IPS-20b (cell line): ENCODE data around the gene DDX11.
"Not testable (repeated sequence)": the region's sequence is repeated elsewhere in the genome, so short reads cannot be mapped to it uniquely, and the experiment has no call there.

Source experiments
- H3K27ac ChIP-seq: one replicate; pipeline ENCODE4 v1.5.1; 2013; ENCODE audit warnings: low read length
- H3K27me3 ChIP-seq: 2 replicates; pipeline ENCODE4 v1.6.1; 2013; ENCODE audit warnings: mild to moderate bottlenecking, low read length, inconsistent platforms; ENCODE audit not compliant: insufficient read depth
- H3K36me3 ChIP-seq: 2 replicates; pipeline ENCODE4 v1.6.1; 2013; ENCODE audit warnings: low read depth, mild to moderate bottlenecking, inconsistent platforms, low read length, moderate library complexity; ENCODE audit not compliant: insufficient read depth
- H3K4me1 ChIP-seq: 2 replicates; pipeline ENCODE4 v1.6.1; 2013; ENCODE audit warnings: mild to moderate bottlenecking, control low read depth, inconsistent platforms, low read length, moderate library complexity; ENCODE audit not compliant: insufficient read depth
- H3K4me3 ChIP-seq: 2 replicates; pipeline ENCODE4 v1.5.1; 2013; ENCODE audit warnings: mild to moderate bottlenecking, low read length, inconsistent platforms
- H3K9ac ChIP-seq: 2 replicates; pipeline ENCODE4 v1.6.1; 2013; ENCODE audit warnings: low read depth, mild to moderate bottlenecking, inconsistent platforms, low read length, moderate library complexity
- H3K9me3 ChIP-seq: 2 replicates; pipeline ENCODE4 v1.6.1; 2013; ENCODE audit warnings: mild to moderate bottlenecking, low read depth, low read length, inconsistent platforms; ENCODE audit not compliant: insufficient read depth

Gene DDX11

DNA sequence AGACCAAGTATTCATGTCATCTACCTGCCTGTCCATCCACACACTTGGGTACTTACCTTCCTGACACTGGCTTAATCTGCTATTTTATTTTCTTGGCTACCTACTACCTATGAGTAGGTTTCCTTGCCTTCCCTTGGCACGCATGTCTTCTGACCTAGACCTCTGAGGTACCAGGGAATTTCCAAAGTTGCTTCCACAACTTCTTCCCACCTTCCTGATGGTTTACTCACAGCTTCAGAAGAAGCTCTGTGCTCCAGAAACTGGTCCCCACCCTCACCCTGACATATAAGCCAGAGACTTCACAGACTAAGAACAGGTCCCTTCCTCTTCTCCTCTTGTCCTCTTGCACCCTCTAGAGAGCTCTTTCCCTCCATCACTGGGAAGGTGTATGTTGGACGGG, 35.7 kb upstream of the DDX11 start:
- H3K36me3 ChIP-seq: no peaks in the 10 kb centered on the region
- H3K4me3 ChIP-seq: no peak overlapping the region
- no peak overlapping the region for H3K27ac ChIP-seq
- no peaks in the 10 kb centered on the region for H3K9me3 ChIP-seq
- H3K9ac ChIP-seq: no peak overlapping the region
- H3K27me3 ChIP-seq: no peaks in the 10 kb centered on the region; the same call in 1 of the 2 replicates
- no peaks in the 10 kb centered on the region for H3K4me1 ChIP-seq

DNA sequence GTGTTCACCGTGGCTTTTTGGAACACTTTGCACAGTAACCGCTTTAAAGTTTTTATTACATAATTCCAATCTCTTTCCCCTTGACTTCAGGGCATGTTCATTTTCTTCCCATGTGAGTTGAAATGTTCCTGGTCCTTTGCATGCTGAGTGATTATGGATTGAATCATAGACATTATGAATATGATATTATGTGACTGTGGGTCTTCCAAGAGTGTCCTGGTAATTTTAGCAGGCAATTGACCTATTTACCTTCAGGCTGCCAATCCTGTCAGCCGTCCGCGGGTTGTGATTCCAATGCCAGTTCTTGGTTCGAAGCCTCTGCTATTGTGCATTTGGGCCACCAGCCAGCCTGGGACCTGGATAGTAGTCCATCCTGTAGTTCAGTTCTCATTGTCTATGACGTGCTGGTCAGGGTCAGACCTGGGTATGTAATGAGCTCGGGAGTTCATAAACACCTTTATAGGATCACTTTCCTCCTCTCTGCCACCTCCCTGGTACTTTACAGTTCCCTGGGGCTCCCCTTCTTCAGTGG, 32.6 kb upstream of the DDX11 start:
- Histone ChIP-seq H3K36me3 (no peaks in the 10 kb centered on the region), H3K9ac (no peak overlapping the region), H3K4me3 (no peak overlapping the region), H3K9me3 (no peaks in the 10 kb centered on the region), H3K27me3 (no peaks in the 10 kb centered on the region; the same call in 1 of the 2 replicates), H3K27ac (no peak overlapping the region), H3K4me1 (no peaks in the 10 kb centered on the region)

DNA sequence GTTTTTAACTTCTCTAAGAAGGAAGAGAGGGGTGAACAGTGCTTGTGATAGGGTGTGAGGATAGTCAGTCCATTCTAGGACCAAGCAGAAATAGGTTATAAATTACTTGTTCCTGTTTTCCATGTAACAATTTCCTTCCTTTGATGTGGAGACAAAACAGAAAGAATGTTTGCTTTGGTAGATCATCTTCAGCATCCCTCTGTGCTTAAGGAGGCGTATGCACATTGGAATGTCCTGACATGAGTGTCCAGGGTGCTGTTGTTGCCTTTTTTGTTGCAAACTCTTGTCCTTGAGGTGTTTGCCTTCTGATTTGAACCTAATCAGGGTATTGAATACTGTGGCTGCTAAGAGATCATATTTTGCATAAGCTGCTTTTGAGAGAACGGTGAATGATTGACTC, 23.5 kb upstream of the DDX11 start:
- H3K36me3 ChIP-seq, H3K9me3 ChIP-seq, H3K9ac ChIP-seq, H3K4me3 ChIP-seq, H3K27ac ChIP-seq, H3K4me1 ChIP-seq, H3K27me3 ChIP-seq: not testable (repeated sequence)

DNA sequence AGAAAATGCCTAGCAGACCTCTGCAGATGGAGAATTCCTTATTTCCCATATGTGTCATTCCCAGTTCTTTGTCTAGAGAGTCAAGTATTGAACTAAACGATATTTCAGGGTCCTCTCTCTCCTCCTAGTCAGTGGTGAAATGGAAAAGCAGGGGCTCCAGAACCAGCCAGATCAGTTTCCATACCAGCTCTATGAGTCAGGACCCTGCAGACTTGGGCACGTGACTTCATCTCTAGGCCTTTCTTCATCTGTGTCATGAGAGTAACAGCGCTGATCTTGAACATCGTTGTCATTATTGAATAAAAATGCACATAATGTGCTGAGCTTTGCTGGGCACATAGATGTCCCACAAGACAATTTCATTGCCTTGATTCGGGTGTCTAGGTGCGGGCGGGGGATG, 23.1 kb upstream of the DDX11 start:
- H3K36me3 ChIP-seq, H3K4me1 ChIP-seq, H3K4me3 ChIP-seq, H3K27me3 ChIP-seq, H3K9ac ChIP-seq, H3K27ac ChIP-seq, H3K9me3 ChIP-seq: not testable (repeated sequence)

DNA sequence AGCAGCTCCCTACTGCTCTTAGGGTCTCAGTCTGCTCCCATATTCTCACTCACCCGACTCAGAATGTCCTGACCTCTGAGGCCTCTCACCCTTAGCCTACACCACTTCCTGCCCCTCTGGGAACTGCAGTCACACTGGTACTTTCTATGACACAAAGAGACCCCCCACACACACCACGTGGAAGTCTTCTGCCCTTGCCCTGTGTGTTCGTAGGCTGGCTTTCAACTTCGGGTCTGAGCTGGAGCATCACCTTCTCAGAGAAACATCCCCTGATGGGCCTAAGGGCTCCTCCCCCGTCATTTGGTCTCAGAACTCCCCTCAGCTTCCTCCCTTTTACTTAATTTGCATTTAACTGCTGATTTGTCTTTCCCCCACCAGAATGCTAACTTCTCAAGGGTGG, 22.0 kb upstream of the DDX11 start:
- H3K27ac ChIP-seq, H3K9ac ChIP-seq, H3K4me3 ChIP-seq, H3K27me3 ChIP-seq, H3K36me3 ChIP-seq, H3K9me3 ChIP-seq, H3K4me1 ChIP-seq: not testable (repeated sequence)

DNA sequence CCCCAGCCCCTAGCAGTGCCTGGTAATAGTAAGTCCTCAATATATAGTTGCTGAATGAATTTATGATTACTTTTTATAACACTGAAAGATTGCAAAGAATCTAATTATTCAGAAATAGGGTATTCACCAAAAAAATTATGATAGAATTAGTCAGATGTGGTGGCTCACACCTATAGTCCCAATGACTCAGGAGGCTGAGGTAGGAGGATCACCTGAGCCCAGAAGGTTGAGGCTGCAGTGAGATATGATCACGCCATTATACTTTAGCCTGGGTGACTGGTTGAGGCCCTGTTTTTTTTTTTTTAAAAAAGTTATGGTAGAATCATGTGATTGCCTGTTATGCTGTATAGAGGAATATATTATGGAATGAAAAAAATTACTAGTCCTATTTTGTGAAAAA, 21.5 kb upstream of the DDX11 start:
- not testable (repeated sequence) for H3K4me1 ChIP-seq, H3K27ac ChIP-seq, H3K27me3 ChIP-seq, H3K36me3 ChIP-seq, H3K9ac ChIP-seq, H3K9me3 ChIP-seq, H3K4me3 ChIP-seq

DNA sequence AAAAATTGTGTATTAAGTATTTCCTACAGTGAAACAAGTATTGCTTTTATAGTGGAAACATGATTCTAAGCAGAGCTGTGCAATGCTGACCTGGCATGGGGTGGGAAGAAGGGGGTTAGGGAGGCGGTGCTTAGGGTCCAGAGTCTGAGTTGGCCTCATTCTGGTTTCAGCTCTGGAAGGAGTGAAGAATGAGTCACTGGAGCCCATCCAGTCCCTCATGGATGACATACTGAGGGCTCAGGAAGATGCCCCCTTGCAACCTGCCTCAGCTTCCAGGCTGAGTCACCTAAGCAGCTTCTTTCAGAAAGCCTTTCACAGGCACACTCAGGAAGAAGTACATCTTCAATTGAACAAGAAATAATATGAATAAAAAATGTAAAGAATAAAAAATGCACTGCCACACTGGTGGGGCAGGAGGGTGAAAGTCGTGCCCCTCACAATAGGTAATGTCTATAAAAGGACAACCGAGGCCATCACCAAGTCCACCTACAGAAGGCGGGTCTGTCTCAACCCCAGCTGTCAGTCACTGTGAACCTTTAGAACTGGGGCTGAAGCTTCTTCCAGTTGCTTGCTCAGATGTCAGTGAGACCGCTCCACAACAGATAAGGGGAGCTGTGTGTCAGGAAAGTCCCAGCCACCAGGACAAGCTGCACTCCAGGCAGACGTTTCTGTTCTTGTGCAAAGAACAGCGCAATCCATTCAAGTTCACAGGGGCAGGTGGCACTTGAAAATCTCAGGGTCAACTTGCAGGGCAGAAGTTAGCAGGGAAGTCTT, 20.8 kb upstream of the DDX11 start:
- not testable (repeated sequence) for H3K36me3 ChIP-seq, H3K9ac ChIP-seq, H3K27me3 ChIP-seq, H3K4me1 ChIP-seq, H3K9me3 ChIP-seq, H3K27ac ChIP-seq, H3K4me3 ChIP-seq

DNA sequence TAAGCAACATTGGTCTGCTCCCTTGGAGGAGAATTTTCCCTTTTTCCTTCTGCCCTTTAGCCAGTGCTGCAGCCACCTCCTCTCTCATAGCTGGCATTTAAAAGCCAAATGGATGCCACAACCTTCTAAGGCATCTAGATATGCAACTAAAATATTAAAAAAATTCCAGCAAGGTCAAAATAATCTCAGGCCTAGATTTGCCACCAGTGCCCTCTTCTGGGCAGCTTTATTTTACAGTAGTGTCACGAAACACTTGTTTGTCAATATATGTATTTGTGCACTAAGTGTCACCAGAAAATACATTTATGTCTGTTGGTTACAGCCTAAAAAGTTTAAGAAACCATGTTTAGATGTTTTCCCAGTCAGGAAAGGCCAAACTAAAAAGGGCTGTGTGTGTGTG, 19.7 kb upstream of the DDX11 start:
- H3K4me1 ChIP-seq, H3K4me3 ChIP-seq: not testable (repeated sequence)

DNA sequence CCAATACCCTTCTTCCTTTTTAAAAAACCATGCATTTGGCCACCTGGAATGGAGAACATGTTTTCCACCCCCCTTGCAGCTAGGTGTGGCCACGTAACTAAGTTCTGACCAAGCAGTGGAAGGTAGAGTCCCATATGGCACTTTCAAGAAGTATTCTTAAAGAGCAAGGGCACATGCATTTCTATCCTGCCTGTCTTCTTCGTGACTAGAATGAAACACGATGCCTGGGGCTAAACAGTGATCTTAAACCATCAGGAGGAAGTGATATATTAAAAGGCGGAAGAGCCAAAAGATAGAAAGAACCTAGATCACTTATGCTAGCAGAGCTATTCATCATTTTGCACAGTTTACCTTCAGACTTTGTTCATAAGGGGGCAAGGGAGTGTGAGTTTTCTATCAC, 16.0 kb upstream of the DDX11 start:
- H3K27me3 ChIP-seq: no peaks in the 10 kb centered on the region
- H3K9me3 ChIP-seq: no peaks in the 10 kb centered on the region

More for the DNA sequence above, 19.7 kb upstream of the DDX11 start:
- not testable (repeated sequence) for H3K9me3 ChIP-seq, H3K27ac ChIP-seq, H3K9ac ChIP-seq, H3K27me3 ChIP-seq, H3K36me3 ChIP-seq

DNA sequence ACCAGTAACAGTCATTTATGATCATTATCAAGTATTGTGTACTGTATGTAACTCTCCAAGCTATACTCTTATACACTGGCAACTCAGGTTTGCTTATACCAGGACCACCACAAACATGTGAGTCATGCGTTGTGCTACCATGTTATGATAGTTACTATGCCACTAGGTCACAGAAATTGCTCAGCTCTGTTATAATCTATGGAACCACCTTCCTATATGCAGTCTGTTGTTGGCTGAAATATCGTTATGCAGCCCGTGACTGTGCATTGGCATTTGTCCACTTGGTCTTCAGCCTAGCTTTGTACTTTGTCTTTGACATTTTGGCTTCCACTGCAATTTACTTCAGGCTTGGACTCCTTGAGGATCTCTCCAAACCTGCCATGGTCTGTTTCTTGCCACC, 7.5 kb upstream of the DDX11 start:
- H3K27me3 ChIP-seq, H3K27ac ChIP-seq, H3K4me3 ChIP-seq, H3K9ac ChIP-seq, H3K36me3 ChIP-seq, H3K9me3 ChIP-seq, H3K4me1 ChIP-seq: not testable (repeated sequence)

More for the DNA sequence above, 16.0 kb upstream of the DDX11 start:
- no peaks in the 10 kb centered on the region for H3K36me3 ChIP-seq
- no peaks in the 10 kb centered on the region for H3K4me1 ChIP-seq
- no peak overlapping the region for H3K4me3 ChIP-seq
- H3K9ac ChIP-seq: no peak overlapping the region
- H3K27ac ChIP-seq: no peak overlapping the region

DNA sequence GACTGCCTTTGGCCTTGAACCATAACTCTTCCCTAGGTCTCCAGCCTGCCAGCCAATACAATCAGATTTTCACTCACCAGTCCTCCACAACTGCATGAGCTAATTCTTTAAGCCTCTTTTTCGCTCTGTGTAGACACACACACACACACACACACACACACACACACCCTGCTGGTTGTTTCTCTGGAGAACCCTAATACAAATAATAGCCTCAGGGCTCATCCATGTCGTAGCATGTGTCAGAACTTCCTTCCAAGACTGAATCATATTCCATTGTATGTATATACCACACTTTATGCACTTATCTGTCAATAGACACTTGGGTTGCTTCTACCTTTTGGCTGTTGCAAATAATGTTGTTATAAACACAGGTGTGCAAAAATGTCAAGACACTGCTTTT, 6.0 kb upstream of the DDX11 start:
- not testable (repeated sequence) for H3K4me1 ChIP-seq, H3K4me3 ChIP-seq, H3K9me3 ChIP-seq, H3K27ac ChIP-seq, H3K9ac ChIP-seq, H3K27me3 ChIP-seq, H3K36me3 ChIP-seq

DNA sequence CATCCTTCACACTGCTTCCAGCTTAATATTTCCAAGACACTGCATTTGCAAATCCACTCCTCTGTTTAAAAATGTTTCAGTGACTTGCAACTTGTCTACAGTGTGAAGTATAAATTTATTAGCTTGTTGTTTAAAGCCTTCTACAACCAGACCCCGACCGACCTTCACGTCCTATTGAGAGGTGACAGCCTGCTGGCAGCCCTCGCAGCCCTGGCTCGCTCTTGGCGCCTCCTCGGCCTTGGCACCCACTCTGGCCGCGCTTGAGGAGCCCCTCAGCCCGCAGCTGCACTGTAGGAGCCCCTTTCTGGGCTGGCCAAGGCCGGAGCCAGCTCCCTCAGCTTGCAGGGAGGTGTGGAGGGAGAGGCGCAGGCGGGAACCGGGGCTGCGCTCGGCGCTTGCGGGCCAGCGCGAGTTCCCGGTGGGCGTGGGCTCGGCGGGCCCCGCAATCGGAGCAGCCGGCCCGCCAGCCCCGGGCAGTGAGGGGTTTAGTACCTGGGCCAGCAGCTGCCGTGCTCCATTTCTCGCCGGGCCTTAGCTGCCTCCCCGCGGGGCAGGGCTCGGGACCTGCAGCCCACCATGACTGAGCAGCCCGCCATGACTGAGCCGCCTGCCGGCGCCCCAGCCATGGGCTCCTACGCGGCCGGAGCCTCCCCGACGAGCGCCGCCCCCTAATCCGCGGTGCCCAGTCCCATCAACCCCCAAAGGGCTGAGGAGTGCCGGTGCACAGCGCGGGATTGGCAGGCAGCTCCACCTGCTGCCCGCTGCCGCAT, 2.5 kb upstream of the DDX11 start:
- H3K27ac ChIP-seq, H3K36me3 ChIP-seq, H3K9me3 ChIP-seq, H3K9ac ChIP-seq, H3K4me3 ChIP-seq, H3K27me3 ChIP-seq, H3K4me1 ChIP-seq: not testable (repeated sequence)
